ENCODE results near the gene PFKL. TPM values are rescaled to one million over a fixed set of nuclear protein-coding genes. Genes with fewer than 3 reads are reported as not detected.

The PFKL gene
- total RNA-seq, 1 experiment from 2014 or later: 78.9 TPM

DNA sequence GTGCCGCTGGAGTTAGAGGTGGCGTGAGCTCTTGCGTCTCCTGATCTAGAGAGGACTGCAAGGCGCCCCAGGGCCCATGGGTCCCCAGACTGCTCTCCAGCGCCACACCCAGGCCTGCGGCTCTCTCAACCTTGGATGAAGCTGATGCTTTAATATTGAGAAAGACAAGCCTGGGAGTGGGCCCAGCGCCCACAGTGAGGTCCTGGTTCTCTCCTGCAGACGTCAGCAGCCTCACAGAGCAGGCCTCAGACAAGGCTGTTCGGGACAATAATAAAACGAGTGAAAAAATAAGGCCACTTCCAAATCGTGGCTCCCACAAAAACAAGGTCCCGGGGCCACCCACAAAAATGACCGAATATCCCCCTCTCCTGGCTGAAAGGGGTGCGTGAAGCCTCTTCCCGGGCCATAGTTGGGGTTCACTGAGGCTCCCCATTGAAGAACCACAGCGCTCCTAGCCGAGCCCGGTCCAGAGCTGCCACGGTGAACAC, 32.2 kb upstream of the PFKL start:
- no peak overlapping the region for H3K4me3 Mint-ChIP-seq (ENCODE audit: low read depth, unreplicated experiment)

DNA sequence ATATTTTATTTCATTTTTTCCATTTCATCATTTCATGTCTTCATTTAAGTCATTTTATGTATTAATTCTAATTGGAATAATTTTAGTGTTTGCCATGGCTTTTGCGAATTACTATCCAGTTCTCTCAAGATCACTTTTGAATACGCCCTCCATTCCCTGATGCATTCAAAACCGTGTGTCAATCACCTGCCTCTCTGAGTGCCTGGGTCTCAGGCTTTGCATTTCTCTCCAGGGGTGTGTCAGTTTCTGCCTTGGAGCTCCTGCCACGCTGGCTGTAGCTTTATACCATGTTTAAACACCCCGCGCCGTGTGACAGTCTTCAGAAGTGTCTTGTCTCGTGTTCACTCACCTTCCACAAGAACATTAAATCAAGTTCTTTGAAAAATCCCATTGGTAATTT, 30.8 kb upstream of the PFKL start:
- TF ChIP-seq CTCF (IDR thresholded peaks at IDR 0.05; ENCODE audit: unreplicated experiment): no peak
- Mint-ChIP-seq H3K36me3 (ENCODE audit: insufficient read depth, unreplicated experiment) (no peaks in the 10 kb centered on the region), H3K27ac (ENCODE audit: unreplicated experiment) (no peak overlapping the region), H3K9me3 (ENCODE audit: low read depth, unreplicated experiment) (no peaks in the 10 kb centered on the region), H3K27me3 (ENCODE audit: unreplicated experiment) (peaks cover 49% of the 10 kb centered on the region), H3K4me3 (ENCODE audit: low read depth, unreplicated experiment) (no peak overlapping the region), H3K4me1 (ENCODE audit: low read depth, unreplicated experiment) (no peaks in the 10 kb centered on the region)
- intact Hi-C loops (cut with micrococcal nuclease; ENCODE audit: unreplicated experiment): no loop called here
- BruUV-seq (replicated peaks): no TSS peak
- CTCF ChIA-PET: interaction anchor here (0.7 kb wide), 1 partner anchor 85 kb away, joined by 4 read pairs; no protein-coding TSS in a partner anchor
- no peak for DNase-seq

More for the DNA sequence above, 32.2 kb upstream of the PFKL start:
- H3K27me3 Mint-ChIP-seq (ENCODE audit: unreplicated experiment): peaks cover 38% of the 10 kb centered on the region
- no peaks in the 10 kb centered on the region for H3K4me1 Mint-ChIP-seq (ENCODE audit: low read depth, unreplicated experiment)
- no peak for TF ChIP-seq CTCF (IDR thresholded peaks at IDR 0.05; ENCODE audit: unreplicated experiment)
- no TSS peak for BruUV-seq (replicated peaks)
- intact Hi-C loops (cut with micrococcal nuclease; ENCODE audit: unreplicated experiment): no loop called here
- no peak for DNase-seq
- no peaks in the 10 kb centered on the region for H3K36me3 Mint-ChIP-seq (ENCODE audit: insufficient read depth, unreplicated experiment)
- no peak overlapping the region for H3K27ac Mint-ChIP-seq (ENCODE audit: unreplicated experiment)
- CTCF ChIA-PET: no interaction called here
- H3K9me3 Mint-ChIP-seq (ENCODE audit: low read depth, unreplicated experiment): no peaks in the 10 kb centered on the region

GRCh38 chr21:44271558-44272283, 28.1 kb upstream of the PFKL start:
- Mint-ChIP-seq H3K27ac (ENCODE audit: unreplicated experiment) (no peak overlapping the region), H3K36me3 (ENCODE audit: insufficient read depth, unreplicated experiment) (no peaks in the 10 kb centered on the region), H3K4me1 (ENCODE audit: low read depth, unreplicated experiment) (no peaks in the 10 kb centered on the region), H3K9me3 (ENCODE audit: low read depth, unreplicated experiment) (no peaks in the 10 kb centered on the region), H3K27me3 (ENCODE audit: unreplicated experiment) (peaks cover 61% of the 10 kb centered on the region), H3K4me3 (ENCODE audit: low read depth, unreplicated experiment) (no peak overlapping the region)
- intact Hi-C loops (cut with micrococcal nuclease; ENCODE audit: unreplicated experiment): no loop called here
- CTCF ChIA-PET: no interaction called here
- TF ChIP-seq CTCF (IDR thresholded peaks at IDR 0.05; ENCODE audit: unreplicated experiment): no peak
- DNase-seq: no peak
- no TSS peak for BruUV-seq (replicated peaks)

GRCh38 chr21:44272284-44272858, 27.5 kb upstream of the PFKL start:
- intact Hi-C loops (cut with micrococcal nuclease; ENCODE audit: unreplicated experiment): no loop called here
- no peak for TF ChIP-seq CTCF (IDR thresholded peaks at IDR 0.05; ENCODE audit: unreplicated experiment)
- no peak for DNase-seq
- Mint-ChIP-seq H3K27ac (ENCODE audit: unreplicated experiment) (no peak overlapping the region), H3K27me3 (ENCODE audit: unreplicated experiment) (peaks cover 55% of the 10 kb centered on the region), H3K36me3 (ENCODE audit: insufficient read depth, unreplicated experiment) (no peaks in the 10 kb centered on the region), H3K4me3 (ENCODE audit: low read depth, unreplicated experiment) (no peak overlapping the region), H3K9me3 (ENCODE audit: low read depth, unreplicated experiment) (no peaks in the 10 kb centered on the region), H3K4me1 (ENCODE audit: low read depth, unreplicated experiment) (no peaks in the 10 kb centered on the region)
- CTCF ChIA-PET: no interaction called here
- no TSS peak for BruUV-seq (replicated peaks)

Measured in Calu3 (cell line).